GM19372 (cell line): Measurements from ENCODE around the gene AMMECR1.

ENCODE experiments used
- ATAC-seq: cut with Tn5 transposase; IDR thresholded peaks from one replicate; pipeline ENCODE4 v1.9.1; 2021; ENCODE audit warnings: mild to moderate bottlenecking, low read depth, moderate library complexity; ENCODE audit not compliant: unreplicated experiment

The AMMECR1 gene

DNA sequence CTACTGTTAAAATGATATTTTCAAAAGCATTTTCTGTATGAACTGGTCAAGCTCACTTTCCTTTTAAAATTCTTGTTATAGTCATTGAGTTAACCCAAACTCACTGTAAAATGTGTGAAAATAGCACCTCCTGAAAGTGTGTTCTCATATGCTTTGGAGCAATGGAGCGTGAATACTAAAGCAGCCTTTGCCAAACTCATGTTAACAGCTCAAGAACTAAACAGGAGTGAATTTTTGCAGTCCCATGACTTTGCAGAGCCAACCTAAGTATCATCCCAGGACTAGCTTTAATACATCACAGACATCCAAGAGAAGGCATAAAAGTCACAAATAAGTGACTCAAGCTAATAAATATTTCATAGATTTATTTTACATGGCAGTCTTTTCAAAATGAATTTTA is 2.3 kb downstream of the AMMECR1 start:
- ATAC-seq = no peak

DNA sequence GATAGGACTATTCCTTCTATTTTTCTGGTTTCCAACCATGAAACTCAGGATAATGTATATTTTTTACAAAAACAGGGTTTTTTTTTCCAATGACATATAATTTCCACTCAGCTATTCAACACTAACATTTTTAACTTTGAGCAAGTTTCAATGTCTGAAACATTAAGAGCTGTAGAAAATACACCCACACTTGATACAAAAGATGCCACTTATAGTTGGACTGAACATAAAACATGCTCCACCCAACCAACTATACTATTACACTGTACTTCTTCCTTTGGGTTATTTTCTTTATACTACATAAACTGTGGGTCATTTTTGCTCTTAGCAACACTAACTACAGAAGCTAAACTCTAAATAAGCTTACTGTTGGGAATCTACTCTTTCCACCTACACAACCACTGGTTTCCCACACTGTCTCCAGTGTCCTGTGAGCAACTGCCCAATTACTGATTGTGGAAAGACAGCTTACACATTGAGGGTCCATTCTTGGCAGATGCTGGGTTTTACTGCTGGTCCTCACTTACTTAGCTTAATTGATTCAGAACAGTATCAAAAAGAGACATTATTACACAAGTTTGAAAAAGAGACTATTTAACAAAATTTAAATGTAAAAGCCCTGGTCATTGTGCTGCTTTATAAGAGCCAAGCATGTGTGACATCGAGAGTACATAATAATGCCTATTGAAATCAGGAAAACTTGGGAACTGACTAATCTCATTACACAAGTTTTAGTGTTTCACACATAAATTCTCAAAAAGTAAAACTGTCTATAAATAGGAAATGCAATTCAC is 6.3 kb downstream of the AMMECR1 start:
- no peak for ATAC-seq

DNA sequence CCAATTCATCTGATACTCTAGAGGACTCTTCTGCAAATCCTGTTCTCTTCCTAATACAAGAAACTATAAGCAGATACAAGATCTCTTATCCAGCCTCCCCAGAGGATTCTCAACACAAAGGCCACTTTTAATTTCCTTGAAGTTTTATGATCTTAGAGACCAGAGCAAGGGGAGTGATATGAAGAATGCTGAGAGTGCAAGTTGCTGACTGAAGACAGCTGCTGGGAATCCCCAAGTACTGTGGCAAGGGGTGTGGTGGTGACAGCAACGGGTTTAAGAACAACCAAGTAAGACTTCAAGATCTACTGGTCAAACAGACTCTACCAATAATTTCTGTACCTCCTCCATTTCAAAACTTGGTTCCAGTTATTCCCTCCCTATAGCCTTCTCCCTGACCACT is 7.0 kb downstream of the AMMECR1 start:
- ATAC-seq = peak; percentile 92

GRCh38 chrX:110310000-110310790 is 7.7 kb downstream of the AMMECR1 start:
- peak; percentile 12 for ATAC-seq

DNA sequence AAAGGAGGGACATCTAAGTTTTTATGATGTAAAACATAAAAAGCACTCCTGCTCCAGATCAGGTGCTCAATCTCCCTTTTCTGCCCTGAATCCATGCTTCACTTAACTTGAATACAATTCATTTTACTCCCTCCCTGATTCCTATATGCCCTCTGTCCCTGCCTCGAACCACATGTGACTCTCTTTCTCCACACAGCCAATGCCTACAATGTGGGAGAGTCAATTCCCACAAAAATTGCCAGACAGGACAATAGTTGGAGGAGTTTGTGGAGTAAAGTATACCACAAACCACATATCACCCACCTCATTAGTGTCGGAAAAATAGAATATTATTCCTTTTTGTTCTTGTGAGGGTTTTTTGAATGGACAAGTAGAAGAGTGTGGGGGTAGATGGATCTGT is 9.7 kb downstream of the AMMECR1 start:
- ATAC-seq = no peak

DNA sequence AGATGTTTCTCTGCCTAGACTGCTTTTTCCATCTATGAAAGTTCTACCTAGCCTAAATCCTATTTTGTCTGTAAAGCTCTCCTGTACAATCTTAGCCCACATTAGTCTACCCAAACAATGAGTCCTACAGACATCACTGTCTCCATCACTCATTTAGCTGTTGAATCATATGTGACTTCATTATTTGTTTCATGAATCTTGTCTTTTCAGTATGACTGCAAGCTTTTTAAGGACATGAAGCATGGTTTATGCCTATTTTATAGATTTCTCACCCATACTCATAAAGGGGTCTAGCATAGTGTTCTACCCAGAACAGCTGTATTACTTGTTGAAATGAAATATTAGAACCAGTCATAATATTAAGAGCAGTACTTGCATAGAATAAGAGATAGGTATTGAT is 13.0 kb downstream of the AMMECR1 start:
- ATAC-seq = no peak

DNA sequence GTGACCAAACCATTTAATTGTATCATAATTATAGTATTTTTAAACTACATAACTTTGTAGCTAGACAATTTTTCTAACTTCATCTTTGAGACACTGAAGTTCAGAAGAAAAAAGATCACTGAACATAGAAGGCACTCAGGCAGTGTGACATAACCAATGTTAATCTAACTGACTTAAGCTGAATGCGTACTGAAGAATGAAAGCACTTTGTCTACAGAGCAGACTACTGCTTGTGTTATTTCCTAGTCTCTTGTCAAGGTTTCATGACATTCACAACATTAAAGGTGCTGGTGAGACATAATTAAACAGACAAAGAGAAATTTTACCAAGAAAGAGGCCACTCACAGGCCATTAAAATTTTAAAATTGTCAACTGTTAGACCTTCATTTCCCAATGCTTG is 13.5 kb downstream of the AMMECR1 start:
- no peak for ATAC-seq

DNA sequence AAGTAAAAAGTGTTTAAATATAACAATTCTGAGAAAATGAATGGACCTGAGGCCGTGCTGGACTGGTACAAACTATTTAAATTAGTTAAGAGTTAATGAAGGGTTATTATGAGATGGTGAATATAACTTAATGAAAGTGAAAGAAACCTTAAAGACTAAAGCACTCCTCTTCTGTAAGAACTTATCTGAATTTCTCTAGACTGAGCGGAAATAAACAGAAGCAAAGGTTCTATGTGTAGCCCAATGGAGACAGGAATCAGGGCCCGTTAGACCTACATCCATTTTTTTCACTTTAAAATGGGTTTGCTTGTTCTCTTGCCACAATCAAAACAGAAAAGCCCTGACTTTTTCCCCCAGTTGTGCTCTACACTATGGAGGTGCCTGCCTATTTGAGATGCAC is 14.9 kb downstream of the AMMECR1 start:
- ATAC-seq = no peak

- no peak for ATAC-seq
Measured at GRCh38 chrX:110301194-110301593, 16.7 kb downstream of the AMMECR1 start.

GRCh38 chrX:110294087-110294486 is 23.8 kb downstream of the AMMECR1 start:
- ATAC-seq = no peak

DNA sequence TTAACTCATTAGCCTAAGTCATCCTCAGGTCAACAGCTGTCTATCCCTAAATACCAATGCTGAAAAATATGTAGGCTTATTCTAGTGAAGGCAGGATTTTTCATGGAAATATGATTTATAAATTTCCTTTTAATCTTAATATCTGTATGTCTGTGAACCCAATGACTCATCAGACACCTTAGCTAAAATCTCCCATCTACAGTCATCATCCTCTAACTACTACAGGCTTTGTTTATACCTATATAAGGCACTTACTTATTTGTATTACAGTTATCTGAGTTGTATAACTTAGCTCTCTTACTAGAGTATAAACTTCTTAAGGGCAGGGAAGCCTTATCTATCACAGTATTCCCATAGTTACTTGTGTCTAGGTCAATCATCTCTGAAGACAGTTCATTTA is 24.2 kb downstream of the AMMECR1 start:
- ATAC-seq = no peak

DNA sequence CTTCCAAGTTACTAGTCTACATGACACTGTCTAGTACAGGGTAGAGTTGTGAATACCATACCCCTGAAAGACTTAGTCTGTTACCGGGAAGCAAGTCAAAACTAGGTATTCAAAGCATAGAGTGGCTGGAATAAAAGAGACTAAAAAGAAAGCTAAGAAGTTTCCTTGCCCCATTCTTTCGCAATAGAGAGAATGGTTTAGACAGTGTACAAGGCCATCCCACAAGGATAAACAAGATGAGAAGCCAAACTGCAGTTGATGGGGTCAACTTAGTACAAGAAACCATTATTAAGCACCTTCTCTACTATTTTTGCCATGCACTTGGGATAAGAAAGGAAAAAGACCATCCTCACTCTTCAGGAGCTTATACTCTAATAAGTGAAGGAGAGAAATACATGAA is 30.3 kb downstream of the AMMECR1 start:
- ATAC-seq = no peak

DNA sequence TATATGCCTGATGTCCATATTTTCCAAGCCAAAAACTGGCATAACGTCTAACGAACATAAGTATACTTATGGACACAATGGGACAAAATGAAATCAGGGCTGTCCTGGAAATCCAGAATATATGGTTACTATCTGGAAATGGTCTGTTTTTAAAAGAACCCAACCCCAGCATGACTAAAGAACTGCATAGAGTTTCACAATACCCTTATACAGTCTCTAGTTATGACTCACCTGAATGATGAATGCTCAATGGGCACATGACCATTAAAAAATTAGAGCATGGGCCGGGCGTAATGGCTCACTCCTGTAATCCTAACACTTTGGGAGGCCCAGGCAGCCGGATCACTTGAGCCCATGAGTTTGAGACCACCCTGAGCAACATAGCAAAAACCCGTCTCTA is 31.8 kb downstream of the AMMECR1 start:
- no peak for ATAC-seq

DNA sequence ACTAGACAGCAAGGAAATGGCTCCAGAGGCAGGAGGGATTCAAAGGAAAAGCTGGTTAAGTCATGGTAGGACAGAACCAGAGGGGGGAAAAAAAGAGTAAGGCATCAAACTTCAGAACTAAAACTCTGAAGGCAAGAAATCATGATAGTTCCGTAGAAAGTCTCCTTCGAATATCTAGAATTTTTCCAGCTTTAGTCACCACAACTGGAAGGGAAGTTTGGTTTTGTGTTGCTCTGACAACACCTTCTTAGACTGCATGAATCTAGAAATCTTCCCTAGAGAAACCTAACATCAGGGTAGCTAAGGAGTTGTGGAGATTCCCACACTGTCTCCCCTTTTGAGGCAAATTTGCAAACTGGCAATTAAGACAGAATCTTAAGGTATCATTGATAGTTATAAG is 33.7 kb downstream of the AMMECR1 start:
- ATAC-seq = no peak

GRCh38 chrX:110282922-110283321 is 35.0 kb downstream of the AMMECR1 start:
- no peak for ATAC-seq

DNA sequence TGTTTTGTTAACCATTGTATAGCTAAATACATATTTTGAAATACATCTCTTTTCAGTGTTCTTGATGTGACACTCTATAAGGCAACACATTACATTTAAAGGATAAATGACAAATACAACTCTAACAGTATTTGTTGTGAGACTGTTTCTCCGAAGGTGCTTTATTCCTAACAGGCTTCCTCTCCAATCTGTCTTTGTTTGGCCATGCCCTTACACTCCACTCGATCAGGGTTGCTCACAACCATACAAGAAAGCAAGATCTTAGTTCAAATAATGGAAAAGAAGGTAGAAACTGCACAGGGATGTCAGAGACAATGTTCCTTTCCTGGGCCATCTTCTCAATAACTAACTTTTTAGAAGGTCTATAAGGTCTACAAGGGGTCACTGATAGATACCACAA is 36.5 kb downstream of the AMMECR1 start:
- no peak for ATAC-seq

DNA sequence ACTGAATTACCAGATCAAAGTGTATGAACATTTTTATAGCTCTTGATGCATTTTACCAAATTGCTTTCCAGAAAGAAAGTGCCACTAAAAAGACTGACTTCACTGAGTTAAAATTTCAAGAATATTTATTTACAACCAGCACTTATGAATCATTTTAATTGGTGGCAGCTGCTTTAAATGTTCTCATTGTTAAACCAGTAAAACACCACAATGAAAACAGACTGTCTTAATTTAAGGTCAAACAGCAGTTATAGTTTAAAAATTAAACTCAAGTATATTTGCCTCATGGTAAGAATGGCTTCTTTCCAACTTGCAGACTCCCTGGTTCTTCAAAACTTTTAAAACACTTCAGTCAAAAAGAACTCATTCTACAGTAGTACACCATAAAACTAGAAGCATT is 36.9 kb downstream of the AMMECR1 start:
- no peak for ATAC-seq

DNA sequence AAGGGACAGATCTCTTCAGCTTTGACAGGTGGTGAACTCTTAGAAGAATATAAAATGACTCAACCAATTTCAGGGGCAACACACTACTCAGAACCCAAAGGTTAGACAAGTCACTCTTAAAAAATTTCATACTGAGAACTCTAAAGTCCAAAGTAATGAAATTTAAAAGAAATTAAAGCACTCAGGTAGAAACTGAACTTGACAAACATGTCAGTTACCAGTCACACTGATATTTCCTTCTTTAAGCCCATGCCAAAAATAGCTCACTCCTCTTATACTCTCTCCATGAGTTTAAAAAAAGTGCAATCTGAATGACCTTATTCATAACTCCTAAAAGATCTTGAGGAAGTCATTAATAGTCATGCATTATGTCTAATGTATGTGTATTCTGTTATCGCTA is 40.3 kb downstream of the AMMECR1 start:
- no peak for ATAC-seq

DNA sequence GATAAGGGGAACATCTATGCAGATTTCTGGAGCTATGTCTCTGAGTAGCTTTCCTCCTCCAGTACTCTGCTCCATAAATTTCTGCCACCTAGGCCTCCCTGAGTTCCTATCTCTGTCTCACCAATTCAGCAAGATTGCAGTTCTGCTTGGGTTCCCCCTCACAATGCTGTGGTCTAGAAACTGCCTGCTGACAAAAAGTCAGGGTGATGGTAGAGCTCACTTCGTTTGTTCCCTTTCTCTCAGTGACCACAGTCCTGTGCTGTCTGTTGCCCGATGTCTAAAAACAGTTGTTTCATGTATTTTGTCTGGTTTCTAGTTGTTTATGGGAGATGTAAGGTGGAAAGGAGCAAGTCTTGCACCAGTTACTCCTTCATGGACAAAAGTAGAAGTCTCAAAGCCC is 41.1 kb downstream of the AMMECR1 start:
- peak; percentile 85 for ATAC-seq

DNA sequence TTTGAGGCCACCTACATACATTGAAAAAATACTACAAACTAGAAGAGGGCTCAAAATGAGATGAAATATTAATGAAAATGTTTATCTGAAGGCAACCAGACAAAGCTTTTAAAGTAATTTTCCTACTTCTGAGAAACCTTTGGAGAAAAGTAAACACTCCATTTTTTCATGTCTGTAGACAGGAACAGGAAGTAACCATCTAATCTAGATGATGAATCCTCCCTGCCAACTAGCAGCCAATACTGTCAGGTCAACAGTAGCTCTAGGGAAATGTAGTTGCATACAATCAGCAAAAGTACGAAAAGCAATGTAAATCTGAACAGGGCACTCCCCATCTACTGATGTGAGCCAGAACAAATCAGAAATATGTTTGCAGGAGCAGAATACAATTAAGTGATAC is 49.0 kb downstream of the AMMECR1 start:
- no peak for ATAC-seq

DNA sequence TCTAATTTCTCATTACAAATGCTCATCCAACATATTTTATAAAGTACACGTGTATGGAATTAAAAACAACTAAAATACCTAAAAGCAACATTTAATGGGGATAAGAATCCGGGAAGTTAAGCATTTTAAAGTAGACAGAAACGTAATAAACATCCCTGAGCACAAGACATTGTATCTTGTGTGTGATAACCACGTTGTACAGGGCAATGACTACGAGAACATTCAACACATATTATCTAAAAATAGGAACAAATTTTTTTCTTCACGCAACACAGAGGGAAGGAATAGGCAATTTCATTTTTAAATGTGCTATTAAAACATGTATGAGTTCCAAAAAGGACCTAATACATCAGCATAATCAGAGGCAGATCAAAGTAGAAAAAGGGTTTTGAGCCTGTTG is 49.5 kb downstream of the AMMECR1 start:
- ATAC-seq = no peak

DNA sequence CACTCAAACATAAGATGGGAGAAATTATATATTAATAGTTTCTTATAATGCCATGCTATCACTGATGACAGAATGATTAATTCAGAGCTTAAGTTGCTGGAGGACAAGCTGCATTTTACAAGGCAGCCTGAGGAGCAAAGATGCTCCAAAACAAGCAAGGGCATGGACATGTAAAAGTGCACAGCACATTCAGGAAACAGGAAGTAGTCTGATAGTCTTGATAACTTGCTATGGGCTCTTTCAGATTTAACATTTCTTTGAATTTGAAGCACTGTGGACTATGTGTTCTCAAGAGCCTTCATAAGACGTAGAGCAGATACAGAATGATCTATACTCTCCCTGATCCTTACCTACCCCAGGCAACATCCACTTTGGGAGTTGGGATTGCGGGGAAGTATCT is 50.0 kb downstream of the AMMECR1 start:
- ATAC-seq = no peak
